Vagina (tissue), 2 donors: Measurements from ENCODE around the gene SHROOM4. TPM values are rescaled to one million over a fixed set of nuclear protein-coding genes. Genes with fewer than 3 reads are reported as not detected.

ENCODE experiments used
- DNase-seq, 2 donors: peaks; one replicate each; pipeline ENCODE4 v3.0.0-alpha.2; 2017; ENCODE audit errors: extremely low spot score in 2 of 2
- H3K27ac ChIP-seq: fragments of 200-600 bp; sonication (generic); one replicate; pipeline ENCODE4 v1.5.1; 2019
- H3K27me3 ChIP-seq: fragments of 200-600 bp; sonication (generic); one replicate; pipeline ENCODE4 v1.5.1; 2019
- H3K36me3 ChIP-seq, 2 donors: fragments of 200-600 bp; sonication (generic); one replicate each; pipeline ENCODE4 v1.5.1; 2017 to 2019
- H3K4me1 ChIP-seq: fragments of 200-600 bp; sonication (generic); one replicate; pipeline ENCODE4 v1.5.1; 2019
- H3K4me3 ChIP-seq, 2 donors: fragments of 200-600 bp; sonication (generic); 1 replicate in 1 of 2; 2 replicates in 1 of 2; pipeline ENCODE4 v1.5.1; 2016 to 2019
- H3K9me3 ChIP-seq: fragments of 200-600 bp; sonication (generic); one replicate; pipeline ENCODE4 v1.5.1; 2019
- CTCF ChIP-seq, 3 experiments: fragments of 450-650 bp in 2 of 3; fragments of 200-600 bp in 1 of 3; sonication (generic) in 1 of 3; IDR thresholded peaks; one replicate each; pipeline ENCODE4 v1.5.1; 2017 to 2019; ENCODE audit warnings: antibody characterized with exemption in 3 of 3, mild to moderate bottlenecking in 2 of 3, moderate library complexity in 2 of 3
- POLR2A ChIP-seq, 2 donors: fragments of 450-650 bp; IDR thresholded peaks; one replicate each; pipeline ENCODE4 v1.6.1; 2017; ENCODE audit warnings: antibody characterized with exemption in 2 of 2, mild to moderate bottlenecking in 2 of 2, moderate library complexity in 2 of 2
- POLR2AphosphoS5 ChIP-seq, 2 donors: sonication (generic); formaldehyde crosslinking; IDR thresholded peaks; one replicate each; pipeline ENCODE4 v1.9.0; 2017; ENCODE audit warnings: antibody characterized with exemption in 2 of 2, mild to moderate bottlenecking in 2 of 2, low read depth in 1 of 2; ENCODE audit not compliant: insufficient read depth in 1 of 2
- intact Hi-C: fragments of 100-400 bp; cut with DNase I; formaldehyde crosslinking; loops from one replicate; pipeline ENCODE4 v1.15.1; 2023
- total RNA-seq: library from RNA; depleted of rRNA; stranded (reverse); fragments of >200 nt; gene quantifications from one replicate; pipeline ENCODE4 v1.2.3, GENCODE V29; 2016

The SHROOM4 gene
- total RNA-seq, 1 donor from 2014 or later, result 10.1 TPM

GRCh38 chrX:50780144-50780543 is 33.9 kb downstream of the SHROOM4 start:
- intact Hi-C loops, result no loop called here
- Histone ChIP-seq H3K27ac (no peak overlapping the region), H3K4me3 (no peak overlapping the region), H3K9me3 (no peaks in the 10 kb centered on the region), H3K27me3 (no peaks in the 10 kb centered on the region), H3K36me3 (no peaks in the 10 kb centered on the region), H3K4me1 (no peaks in the 10 kb centered on the region)
- no peak for DNase-seq
- TF ChIP-seq POLR2A (IDR thresholded peaks at IDR 0.05) (no peak), POLR2AphosphoS5 (IDR thresholded peaks at IDR 0.05; ENCODE audit: insufficient read depth in 1 of 2, low read depth in 1 of 2) (no peak), CTCF (IDR thresholded peaks at IDR 0.05) (no peak)

GRCh38 chrX:50779694-50780093 is 34.3 kb downstream of the SHROOM4 start:
- no peaks in the 10 kb centered on the region for H3K27me3 ChIP-seq
- H3K36me3 ChIP-seq, result no peaks in the 10 kb centered on the region
- H3K4me3 ChIP-seq, result no peak overlapping the region
- no peak for DNase-seq
- no peaks in the 10 kb centered on the region for H3K4me1 ChIP-seq
- intact Hi-C loops, result no loop called here
- TF ChIP-seq POLR2AphosphoS5 (IDR thresholded peaks at IDR 0.05; ENCODE audit: insufficient read depth in 1 of 2, low read depth in 1 of 2) (no peak), POLR2A (IDR thresholded peaks at IDR 0.05) (no peak), CTCF (IDR thresholded peaks at IDR 0.05) (no peak)
- no peak overlapping the region for H3K27ac ChIP-seq
- H3K9me3 ChIP-seq, result no peaks in the 10 kb centered on the region

GRCh38 chrX:50778272-50778671 is 35.7 kb downstream of the SHROOM4 start:
- no peak for DNase-seq
- Histone ChIP-seq H3K27me3 (no peaks in the 10 kb centered on the region), H3K4me3 (no peak overlapping the region), H3K4me1 (no peaks in the 10 kb centered on the region), H3K9me3 (no peaks in the 10 kb centered on the region), H3K27ac (no peak overlapping the region), H3K36me3 (no peaks in the 10 kb centered on the region)
- no peak for TF ChIP-seq POLR2A (IDR thresholded peaks at IDR 0.05)
- TF ChIP-seq CTCF (IDR thresholded peaks at IDR 0.05), result no peak
- no peak for TF ChIP-seq POLR2AphosphoS5 (IDR thresholded peaks at IDR 0.05; ENCODE audit: insufficient read depth in 1 of 2, low read depth in 1 of 2)
- intact Hi-C loops, result no loop called here

GRCh38 chrX:50776248-50776647 is 37.7 kb downstream of the SHROOM4 start:
- no peak for DNase-seq
- intact Hi-C loops, result no loop called here

GRCh38 chrX:50771382-50771781 is 42.6 kb downstream of the SHROOM4 start:
- TF ChIP-seq POLR2A (IDR thresholded peaks at IDR 0.05) (no peak), POLR2AphosphoS5 (IDR thresholded peaks at IDR 0.05; ENCODE audit: insufficient read depth in 1 of 2, low read depth in 1 of 2) (no peak), CTCF (IDR thresholded peaks at IDR 0.05) (no peak)
- H3K27ac ChIP-seq, result no peak overlapping the region
- intact Hi-C loops, result no loop called here

More at GRCh38 chrX:50776248-50776647, 37.7 kb downstream of the SHROOM4 start:
- Histone ChIP-seq H3K4me3 (no peak overlapping the region), H3K4me1 (no peaks in the 10 kb centered on the region), H3K27me3 (no peaks in the 10 kb centered on the region), H3K27ac (no peak overlapping the region), H3K36me3 (no peaks in the 10 kb centered on the region), H3K9me3 (no peaks in the 10 kb centered on the region)
- TF ChIP-seq CTCF (IDR thresholded peaks at IDR 0.05), result no peak
- no peak for TF ChIP-seq POLR2AphosphoS5 (IDR thresholded peaks at IDR 0.05; ENCODE audit: insufficient read depth in 1 of 2, low read depth in 1 of 2)
- no peak for TF ChIP-seq POLR2A (IDR thresholded peaks at IDR 0.05)

More at GRCh38 chrX:50771382-50771781, 42.6 kb downstream of the SHROOM4 start:
- no peak for DNase-seq
- no peaks in the 10 kb centered on the region for H3K36me3 ChIP-seq
- H3K4me1 ChIP-seq, result peaks cover 6% of the 10 kb centered on the region
- no peak overlapping the region for H3K4me3 ChIP-seq
- no peaks in the 10 kb centered on the region for H3K9me3 ChIP-seq
- H3K27me3 ChIP-seq, result no peaks in the 10 kb centered on the region
